ENCODE measurements around the gene KATNB1.

GRCh38 chr16:57783883-57784282 is 48.3 kb downstream of the KATNB1 start:
- TF ChIP-seq CTCF (IDR thresholded peaks at IDR 0.05) (no peak), POLR2A (IDR thresholded peaks at IDR 0.05) (no peak)
